ENCODE measurements around the gene EIF5A.

EIF5A gene

DNA sequence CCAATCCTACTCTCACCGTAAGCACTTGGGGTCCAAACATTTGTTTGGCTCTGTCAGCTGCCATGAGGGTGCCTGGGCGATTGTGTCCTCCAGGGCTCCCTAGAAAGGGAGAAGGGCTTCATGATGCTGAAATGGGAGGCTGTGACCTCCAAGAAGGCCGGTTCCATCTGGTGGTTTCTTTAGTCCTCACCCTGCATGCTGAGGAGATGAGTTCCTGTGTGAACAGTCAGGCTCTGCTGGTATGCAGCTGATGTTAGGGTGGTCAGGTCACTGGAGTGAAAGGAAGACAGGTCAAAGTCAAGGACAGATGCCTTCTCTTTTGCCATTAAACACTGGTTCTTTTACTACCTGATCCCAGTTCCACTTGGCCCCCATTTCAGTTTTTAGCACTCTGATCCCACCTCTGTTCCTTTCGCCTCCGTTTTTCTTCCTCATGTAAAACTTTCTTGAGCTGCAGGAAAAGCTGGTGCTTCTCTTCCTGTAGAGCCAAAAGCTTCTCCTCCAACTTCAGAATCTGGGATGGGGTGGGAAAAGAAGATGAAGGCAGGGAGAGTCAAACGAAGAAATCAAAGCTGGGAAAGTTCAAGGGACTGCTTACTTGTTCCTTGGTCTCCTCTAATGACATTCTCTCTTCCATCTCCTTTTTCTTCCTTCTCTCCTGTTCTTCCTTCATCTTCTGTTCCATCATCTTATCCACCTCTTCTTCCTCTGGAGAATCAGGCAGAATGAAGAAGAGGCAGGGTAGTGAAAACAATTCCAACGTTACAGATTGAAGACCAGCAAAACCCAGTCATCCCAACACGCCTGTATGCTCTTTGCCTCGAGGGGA, 6.7 kb downstream of the EIF5A start:
- no peak for DNase-seq

DNA sequence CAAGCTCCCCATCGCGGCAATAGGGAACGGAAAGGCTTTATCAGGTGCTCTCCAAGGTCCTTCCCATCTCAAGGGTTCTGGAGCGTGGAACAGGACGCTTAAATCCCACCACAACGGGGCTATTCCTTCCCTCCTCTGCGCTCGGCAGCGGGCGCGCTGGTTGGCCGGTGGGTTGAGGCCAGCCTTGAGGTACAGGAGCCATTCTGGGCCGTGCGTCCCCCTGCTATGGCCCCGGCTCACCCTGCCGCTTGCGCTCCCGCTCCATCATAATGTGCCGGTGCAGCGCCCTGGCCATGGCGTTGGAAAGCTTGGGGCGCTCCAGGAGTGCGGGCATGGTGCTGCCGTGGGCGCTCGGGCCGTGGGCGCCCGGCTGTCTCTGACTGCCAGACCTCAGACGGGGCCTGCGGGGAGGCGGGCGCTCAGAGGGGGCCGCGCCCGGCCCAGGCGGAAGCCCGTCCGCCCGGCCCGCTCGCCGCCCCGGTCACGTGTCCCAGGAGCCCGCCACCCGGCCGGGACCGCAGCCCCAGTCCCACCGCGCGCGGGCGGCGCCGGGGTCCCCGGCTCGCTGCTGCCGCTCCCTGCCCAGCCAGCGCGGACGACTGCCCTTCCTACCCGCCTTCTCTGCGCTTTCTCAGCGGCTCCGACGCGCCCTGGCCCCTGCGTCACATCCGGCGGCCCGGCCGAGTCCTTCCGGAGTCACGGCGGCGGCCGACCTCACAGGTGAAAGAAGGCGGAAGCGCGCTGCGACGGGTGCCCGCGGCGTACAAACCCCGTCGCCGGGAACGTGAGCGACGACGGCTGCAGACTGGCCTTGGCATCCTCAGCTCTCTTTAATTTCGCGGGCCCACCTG, 7.5 kb downstream of the EIF5A start, which contains the start of gene GPS2:
TSS of gene GPS2 (minus strand) at position 642 of the 851 bp plus-strand sequence. CDS start at position 334, 308 bp downstream.
- peak; percentile 95 for DNase-seq

DNA sequence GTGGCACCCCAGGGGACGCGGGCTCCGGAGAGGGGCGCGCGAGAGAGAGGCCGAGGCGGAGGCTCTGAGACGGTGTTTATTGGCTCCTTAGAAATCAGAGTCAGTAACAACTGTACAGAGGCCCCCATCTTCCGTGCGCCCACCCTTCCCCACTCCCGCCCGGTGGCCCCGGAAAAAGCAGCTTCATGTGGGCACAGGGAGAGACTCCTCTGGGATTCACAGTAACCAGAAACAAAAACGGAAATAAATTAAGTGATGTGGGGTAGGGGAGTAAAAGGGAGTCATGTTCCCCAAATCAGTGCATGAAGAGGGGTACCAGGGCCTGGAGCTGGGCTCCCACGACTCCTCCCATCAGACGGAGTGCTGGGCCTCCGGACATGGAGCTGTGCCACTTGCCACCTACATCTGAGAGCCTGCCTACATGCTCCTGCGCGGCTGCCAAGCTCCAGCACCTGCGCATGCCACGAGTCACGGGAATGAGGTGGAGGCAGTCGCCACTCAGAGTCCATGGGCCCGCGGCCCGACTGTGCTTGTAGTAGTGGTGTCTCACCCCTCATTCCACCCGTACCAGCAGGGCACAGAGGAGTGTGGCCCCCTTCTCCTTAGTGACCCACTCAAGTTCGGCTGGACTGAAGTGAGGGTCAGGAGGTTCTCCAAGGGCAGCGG, 8.3 kb downstream of the EIF5A start:
- DNase-seq: no peak

DNA sequence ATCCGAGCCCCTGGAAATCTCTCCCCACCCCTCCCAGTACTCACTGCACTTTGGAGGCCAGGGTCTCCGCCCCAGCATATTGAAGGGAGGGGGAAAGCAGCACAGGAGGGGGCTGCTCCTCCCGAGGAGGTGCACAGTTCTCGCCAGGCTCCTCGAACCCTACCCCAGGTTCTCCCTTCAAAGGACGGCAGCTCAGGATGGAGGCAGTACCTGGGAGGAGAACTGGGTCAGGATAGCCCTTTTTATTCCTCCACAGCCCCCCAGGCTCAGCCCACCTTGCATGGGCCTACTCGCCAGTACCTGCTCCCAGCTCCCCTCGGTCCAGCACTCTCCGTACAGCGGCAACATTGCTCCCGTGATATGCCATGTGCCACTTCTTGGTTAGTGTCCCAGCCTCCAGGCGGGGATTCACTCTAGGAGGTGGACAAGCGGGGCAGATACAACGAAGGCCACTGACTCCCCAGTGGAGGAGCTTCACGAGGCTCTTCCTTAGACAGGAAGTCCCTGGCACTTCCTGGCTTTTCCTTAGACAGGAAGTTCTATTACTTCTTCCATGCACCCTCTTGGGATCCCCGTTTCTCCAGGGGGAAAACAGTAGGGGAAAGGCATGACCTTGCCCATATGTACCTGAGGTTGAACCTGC, 9.9 kb downstream of the EIF5A start:
- no peak for DNase-seq

DNA sequence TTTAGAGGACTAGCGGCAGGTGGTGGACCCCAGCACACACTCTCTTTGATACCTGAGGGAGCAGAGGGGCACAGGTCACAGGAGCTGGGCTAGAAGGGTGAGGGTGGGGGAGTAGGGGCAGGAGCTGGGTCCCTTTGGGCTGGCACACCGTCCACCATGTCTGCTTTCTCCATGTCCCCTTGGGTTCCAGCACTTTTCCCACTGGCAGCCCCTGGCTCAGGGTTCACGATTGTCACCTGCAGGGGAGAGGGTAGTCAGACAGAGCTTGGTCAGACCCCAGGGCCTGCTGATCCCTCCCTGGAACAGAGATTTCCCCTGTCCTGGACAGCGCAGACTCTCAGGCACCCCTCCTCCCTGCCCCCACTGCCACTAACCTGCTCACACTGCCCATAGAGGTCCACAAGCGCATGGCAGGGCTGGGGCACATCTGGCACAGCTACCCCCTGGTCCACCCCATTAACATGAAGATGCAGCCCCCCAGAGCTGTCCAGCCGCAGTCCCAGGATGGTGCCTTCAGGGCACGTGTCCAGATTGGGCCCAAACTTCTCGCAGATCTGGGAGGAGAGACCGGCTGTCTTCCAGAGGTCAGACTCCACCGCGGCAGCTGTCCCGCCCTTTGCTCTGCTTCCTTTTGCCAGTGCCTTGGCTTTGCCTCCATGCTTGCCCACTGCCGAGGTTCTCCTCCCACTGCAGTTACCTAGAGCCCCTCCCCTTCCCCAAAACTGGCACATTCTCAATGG, 10.9 kb downstream of the EIF5A start:
- DNase-seq: no peak

DNA sequence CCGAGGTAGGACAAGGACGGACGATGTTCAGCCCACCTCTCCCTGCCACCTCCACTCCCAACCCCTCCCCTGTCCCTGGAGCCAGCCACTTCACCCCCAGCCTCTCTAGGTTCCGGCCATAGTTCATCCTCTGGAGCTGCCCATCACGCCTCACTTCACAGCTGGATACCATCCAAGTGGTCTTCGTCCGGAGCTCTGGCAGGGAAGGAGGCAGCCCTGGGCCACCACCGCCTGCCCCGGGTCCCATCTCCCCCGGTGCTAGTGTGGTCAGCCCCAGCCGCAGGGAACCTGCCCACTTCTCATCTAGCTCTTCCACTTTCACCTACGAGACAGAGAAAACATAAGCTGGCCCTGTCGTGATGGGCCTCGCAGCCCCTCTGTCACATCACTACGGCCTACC, 14.0 kb downstream of the EIF5A start:
- DNase-seq: no peak

DNA sequence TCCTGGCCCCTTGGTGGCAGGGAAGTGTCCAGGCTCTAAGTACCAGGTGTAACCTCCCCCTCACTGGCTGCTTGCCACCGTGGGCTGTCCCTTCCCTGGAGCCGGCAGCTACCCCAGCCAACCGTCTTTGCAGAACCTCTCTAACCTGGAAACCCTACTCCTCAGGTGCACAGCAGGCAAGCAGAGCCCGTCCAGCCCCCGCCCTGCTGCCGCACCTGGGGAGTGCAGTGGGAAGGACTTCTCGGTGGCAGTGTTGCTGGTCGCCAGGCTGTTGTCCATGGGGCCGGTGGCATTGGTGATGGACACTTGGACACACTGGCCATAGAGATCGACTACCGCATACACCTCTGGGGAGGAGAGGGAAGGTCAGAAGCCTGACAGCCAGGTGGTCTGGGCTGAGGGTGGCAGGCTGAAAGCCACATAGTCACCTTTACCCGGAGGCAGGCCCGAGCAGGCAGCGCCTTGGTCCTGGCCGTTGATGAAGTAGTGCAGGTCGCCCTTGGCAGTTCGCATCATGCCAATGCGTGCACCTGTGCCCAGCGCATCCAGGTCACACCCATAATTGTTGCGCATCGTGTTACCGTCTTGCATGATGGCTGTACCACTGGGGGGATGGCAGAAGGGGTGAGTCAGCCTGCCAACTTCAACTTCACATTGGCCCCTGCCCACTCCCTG, 15.2 kb downstream of the EIF5A start:
- DNase-seq: no peak

DNA sequence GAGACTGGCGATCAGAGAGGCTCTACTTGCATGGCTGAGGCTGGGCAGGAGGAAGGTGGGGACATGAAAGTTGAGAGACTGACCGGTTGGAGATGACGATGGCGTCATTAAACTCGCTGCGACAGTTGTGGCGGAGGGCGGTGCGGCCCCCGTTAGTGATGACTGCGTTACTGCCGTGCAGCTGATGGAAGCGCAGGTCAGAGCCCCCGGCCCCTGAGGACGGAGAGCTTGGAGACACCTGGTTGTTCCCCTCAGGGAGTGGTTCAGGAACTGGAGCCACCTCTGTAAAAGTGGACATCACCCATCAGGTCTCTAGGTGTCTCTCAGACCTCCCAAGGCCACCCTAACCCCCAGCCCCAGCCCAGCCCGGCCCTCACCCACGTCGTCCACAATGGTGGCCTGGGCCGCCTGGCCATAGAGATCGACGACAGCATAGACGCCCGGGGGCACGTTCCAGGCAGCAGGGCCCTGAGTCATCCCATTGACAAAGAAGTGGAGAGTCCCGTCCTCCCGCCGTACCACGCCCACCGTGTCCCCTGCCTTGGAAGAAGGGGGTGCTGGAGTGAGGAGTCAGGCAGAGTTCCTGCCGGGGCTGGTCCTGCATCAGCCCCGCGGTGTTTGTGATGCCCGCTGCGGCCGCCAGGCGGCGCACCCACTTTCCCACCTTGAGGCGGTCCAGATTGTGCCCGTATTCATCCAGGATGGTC, 16.5 kb downstream of the EIF5A start:
- DNase-seq: peak; percentile 70

DNA sequence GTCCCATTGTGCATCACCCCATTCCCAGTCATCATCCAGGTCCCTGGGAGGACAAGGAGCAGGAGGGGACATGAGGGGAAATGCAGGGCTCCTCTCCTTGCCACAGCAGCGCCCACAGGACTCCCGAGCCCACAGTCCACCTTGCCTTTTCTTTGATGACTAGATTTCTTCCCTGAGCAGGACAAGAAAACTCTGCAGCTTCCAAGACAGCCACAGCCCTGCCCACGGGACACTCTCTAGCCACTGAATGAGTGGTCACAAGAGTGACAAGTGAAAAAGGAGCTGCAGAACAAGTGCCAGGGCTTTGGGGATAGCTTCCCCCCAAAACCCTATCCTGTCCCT, 17.0 kb downstream of the EIF5A start:
- DNase-seq: no peak

DNA sequence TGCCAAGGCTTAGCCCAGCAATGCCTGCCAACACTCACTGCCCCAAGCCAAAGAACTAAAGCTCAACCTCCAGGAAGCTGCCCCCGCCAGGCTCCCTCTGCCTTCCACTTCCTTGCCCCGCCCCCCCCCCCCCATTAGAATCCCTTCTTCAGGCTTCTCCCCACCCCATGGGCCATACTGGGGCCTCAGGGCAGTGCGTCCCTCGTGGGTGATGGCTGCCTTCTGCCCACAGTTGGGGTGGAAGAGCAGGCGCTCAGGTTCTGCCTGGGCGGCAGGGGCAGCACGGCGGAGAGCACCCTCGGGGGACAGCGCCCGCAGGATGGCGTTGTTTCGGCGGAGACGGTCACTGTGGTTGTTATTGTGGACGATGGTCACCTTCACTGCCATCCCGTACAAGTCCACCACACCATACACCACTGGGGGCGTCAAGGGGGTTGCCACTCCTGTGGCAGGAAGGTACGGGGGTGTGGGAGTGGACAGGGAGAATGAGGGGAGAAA, 17.7 kb downstream of the EIF5A start:
- no peak for DNase-seq

DNA sequence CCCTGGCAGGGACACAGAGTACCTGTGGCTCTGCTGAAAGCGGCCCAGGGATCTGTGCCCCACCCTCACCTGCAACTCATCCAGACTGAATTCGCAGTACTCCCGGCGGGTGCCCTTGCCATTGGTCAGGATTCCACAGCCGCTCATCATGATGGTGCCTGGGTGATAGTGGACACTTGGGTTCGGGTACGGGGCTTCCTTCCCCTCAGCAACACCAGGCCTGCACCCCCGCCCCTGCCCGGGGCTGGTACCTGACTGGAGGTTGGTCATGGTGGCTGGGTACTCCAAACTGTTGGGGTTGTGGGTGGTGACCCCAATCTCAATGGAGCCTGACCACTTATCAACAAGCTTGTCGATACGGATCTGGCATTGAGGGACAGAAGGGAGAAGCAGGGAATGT, 18.8 kb downstream of the EIF5A start:
- no peak for DNase-seq

DNA sequence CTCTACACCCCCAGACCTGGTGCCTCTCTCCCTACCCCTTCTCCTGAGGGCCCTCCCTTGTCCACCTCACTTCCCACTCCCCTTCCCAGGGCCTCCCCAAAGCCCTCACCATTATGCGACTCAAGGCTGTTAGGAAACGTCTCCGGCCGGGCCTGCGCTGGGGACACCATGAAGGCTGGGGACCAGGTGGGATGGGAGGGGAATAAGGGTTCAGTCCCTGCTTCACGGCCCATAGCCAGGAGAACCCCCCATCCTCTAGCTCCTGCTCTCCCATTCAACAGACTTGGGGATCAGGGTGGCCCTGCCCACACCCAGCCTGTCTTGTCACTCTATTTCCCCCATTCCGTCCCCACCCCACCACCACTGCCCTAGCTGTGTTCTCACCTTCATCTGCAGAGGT, 19.6 kb downstream of the EIF5A start:
- no peak for DNase-seq

DNA sequence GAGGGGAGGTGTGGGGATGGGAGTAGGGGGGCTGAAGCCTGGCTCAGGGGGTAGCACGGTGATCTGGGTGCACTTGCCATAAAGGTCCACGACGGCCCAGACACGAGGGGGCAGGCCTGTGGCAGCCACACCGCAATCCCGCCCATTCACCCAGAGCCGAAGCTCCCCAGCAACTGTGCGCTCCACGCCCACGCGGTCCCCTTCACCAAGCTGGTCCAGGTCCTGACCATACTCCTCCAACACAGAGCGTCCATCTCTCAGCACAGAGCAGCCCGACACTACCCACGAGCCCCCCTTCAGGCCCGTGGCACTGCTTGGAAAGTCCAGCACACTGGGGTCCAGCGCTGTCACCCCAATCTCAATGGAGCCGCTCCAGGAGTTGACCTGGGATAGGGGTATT, 20.1 kb downstream of the EIF5A start:
- no peak for DNase-seq

DNA sequence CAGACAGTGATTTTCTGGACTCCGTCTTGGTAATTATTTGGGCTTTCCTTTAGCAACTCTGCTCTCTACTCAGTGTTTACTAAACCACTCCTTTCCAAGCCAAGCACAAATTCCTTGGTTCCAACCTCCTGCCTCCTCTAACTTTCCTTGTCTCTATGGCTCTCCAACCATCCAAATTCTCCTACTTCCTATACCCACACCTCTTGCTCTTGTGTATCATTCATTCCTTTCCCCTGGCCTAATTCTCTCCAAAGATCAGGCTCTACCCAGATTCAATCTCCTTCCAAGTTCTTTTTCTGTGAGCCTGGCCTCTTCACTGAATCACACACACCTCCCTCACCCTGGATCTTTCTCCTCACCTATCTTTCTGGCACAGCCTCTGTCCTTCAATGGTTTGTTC, 20.6 kb downstream of the EIF5A start:
- no peak for DNase-seq

DNA sequence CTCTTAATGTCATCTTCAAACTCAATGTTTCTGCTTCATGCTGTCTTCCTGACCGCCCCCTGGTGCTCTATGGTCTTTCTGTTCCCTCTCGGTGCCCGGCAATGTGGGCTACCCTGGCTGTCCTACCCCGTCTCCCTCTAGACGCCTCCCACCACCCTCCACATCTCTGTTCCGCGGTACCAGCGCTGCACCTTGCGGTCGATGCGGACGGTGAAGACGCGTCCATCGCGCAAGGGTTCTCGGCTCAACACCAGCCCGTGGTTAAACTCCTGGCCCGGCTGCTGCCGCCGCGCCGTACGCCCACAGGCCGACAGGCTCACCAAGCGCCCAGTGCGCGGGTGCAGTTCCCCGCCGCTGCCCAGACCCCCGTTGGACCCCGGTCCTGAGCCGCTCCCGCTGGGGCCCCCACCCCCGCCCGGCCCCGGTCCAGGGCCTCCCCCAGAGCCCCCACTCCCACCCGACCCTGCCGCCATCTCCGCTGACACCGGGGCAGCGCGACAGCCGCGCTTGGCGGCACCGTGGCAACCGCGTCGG, 21.5 kb downstream of the EIF5A start, which contains the start of gene NEURL4:
TSS of gene NEURL4 (minus strand) at position 496 of the 534 bp plus-strand sequence. CDS start at position 473, 23 bp downstream.
- peak; percentile 51 for DNase-seq

DNA sequence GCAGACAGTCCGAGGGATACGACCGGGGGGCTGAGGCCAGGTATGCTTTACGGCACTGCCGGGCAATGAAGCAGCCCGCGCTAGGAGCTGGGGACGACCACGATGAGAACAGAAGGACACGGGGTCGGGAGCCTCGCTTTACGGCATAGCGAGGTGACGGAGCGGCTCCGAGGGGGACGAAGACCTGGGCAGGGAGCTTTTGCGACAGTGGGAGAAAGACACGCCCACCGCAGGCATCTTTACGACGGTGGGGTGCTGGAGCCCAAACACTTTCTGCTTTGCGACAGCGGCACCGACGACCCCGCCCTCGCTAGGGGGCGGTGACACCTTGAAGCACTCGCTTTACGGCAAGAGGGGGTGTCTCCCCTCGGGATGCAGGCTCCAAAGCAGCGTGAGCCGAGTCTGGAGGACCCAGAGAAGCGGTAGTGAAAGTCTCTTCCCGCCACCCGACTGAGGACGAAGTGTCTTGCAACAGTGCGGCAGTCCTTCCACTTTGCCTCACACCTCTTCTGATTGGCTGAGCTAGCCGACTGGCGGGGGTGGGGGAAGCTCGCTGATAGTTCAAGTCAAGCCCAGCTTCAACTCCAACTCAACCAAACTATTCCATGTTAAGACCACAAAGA, 22.1 kb downstream of the EIF5A start:
- peak; percentile 99 for DNase-seq

DNA sequence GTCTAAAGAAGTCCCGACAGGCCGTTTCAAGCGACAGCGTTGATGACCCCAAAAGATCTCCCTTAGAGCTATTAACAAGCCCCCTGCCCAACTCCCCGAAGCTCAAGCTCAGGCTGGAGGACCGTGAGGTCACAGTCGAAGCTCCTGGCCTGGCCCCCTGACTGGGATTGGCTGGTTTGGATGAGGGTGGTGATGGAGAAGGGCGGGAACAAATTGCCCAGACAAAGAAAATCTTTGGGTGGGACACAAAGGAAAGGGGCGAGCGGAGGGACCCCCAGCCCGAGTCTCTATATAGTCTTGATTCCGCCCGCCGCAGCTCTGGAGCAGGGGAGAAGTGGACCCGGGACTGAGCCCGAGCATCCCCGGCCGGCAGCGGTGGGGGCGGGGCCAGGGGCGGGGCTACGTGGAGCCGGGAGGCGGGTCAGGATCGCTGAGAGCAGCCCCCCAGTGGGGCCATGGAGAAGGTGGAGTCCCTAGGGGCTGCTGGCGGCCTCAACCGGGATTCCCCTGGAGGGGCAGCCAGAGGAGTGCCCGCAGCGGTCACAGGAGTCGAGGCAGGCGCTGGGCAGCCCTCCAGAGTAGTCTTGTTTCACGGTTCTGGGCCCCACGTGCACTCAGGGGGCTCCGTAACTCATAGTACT, 22.7 kb downstream of the EIF5A start:
- no peak for DNase-seq

DNA sequence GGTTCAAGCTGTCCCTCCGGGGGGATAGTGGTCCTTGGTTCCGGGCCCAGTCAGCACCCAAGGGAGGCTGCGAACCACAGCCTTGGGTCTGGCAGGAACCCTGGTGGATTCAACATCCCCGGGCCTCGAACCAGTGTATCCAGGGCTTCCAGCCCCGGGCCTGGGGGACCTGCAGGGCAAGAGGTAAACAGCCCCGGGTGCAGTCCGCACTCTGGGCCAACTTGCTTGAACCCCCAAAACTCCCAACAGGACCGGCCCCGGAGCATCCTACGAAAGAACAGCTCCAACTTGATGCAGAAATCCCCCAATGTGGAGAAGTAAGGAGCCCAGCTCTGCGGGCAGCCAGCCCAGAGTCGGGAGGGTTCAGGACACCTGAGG, 23.2 kb downstream of the EIF5A start:
- no peak for DNase-seq

DNA sequence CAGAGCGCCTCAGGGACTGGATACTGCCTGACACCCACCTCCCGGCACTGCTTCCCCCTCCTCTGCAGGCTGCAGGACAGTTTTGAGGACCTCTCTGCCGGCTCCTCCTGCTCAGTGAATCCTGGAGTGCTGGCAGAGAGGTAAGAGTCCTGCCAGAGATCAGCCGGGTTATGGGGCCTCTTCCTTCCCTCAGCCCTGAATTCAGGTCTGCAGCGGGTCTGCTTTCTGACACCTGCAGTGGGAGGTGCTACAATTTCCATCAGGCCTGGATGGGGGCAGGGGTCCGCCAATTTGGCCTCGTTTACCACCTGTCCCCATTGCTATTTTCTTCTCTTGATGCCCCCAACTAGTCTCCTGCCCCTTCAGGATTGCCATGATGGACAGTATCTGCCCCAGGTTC, 24.7 kb downstream of the EIF5A start:
- DNase-seq: no peak

All from retina (tissue), 1 donor.